Large intestine (tissue), 3 donors: Measurements from ENCODE around the gene UCN2. TPM values are rescaled to one million over a fixed set of nuclear protein-coding genes. Genes with fewer than 3 reads are reported as not detected.

Experiments used
- DNase-seq, 2 donors: peaks; one replicate each; pipeline versions ENCODE4 v3.0.0 to v3.0.0-alpha.2; 2013
- H3K27ac ChIP-seq: one replicate; pipeline ENCODE4 v1.5.1; 2013; ENCODE audit warnings: low read length
- H3K27me3 ChIP-seq: 2 replicates; pipeline ENCODE4 v1.6.1; 2013; ENCODE audit warnings: low read length; ENCODE audit not compliant: control insufficient read depth, insufficient read depth
- H3K36me3 ChIP-seq: 2 replicates; pipeline ENCODE4 v1.6.1; 2013; ENCODE audit warnings: low read length; ENCODE audit not compliant: control insufficient read depth, insufficient read depth
- H3K4me1 ChIP-seq: one replicate; pipeline ENCODE4 v1.6.1; 2013; ENCODE audit warnings: low read length; ENCODE audit not compliant: control insufficient read depth, insufficient read depth
- H3K4me3 ChIP-seq: one replicate; pipeline ENCODE4 v1.5.1; 2013; ENCODE audit warnings: low read length
- H3K9me3 ChIP-seq: one replicate; pipeline ENCODE4 v1.6.1; 2013; ENCODE audit warnings: mild to moderate bottlenecking, low read depth, low read length, moderate library complexity; ENCODE audit not compliant: control insufficient read depth
- WGBS: methylation state at CpG from one replicate; pipeline ENCODE4 v1.1.5; 2013; ENCODE audit warnings: low lambda C conversion rate; ENCODE audit not compliant: insufficient coverage; 5-methylcytosine and 5-hydroxymethylcytosine counted together
- polyA plus RNA-seq: library from polyadenylated mRNA; unstranded; fragments of 120-200 nt; gene quantifications from one replicate; pipeline ENCODE4 v1.2.1, GENCODE V29; 2013

The UCN2 gene
- polyA plus RNA-seq, 1 donor = 0.87 TPM

DNA sequence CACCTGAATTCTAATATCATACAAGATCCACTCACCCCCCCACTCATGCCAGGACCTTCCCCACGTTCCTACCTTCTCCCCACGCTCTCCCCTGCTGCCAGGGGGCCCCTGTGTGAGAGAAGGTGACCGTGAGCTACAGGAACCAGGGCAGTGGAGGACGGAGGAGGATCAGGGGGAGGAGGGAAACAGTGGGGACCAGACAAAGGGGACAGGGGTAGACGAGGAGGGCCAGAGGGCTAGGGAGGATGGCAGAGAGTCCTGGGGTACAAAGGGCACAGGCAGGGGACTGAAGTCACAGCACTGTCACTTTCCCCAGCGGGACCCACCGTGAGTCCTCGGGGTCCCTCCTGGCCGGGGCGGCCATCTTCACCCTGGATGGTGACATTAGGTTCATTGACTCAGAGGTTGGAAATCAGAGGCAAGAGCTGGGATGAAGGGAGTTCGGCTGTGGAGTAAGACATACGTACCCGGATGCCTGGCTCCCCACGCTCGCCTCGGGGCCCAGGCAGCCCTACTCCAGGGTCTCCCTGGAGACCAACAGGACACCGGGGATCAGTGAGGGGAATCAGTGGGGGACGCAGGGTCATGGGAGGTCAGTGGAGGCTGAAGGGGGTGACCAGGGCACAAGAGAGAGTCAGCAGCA, 6.3 kb upstream of the UCN2 start:
- WGBS = no CpG with 5 or more reads among the region's 18 CpGs
- Histone ChIP-seq H3K27me3 (no peaks in the 10 kb centered on the region), H3K27ac (no peak overlapping the region), H3K4me3 (no peak overlapping the region), H3K9me3 (no peaks in the 10 kb centered on the region), H3K36me3 (peaks cover 7% of the 10 kb centered on the region), H3K4me1 (peaks cover 15% of the 10 kb centered on the region)
- DNase-seq = no peak

DNA sequence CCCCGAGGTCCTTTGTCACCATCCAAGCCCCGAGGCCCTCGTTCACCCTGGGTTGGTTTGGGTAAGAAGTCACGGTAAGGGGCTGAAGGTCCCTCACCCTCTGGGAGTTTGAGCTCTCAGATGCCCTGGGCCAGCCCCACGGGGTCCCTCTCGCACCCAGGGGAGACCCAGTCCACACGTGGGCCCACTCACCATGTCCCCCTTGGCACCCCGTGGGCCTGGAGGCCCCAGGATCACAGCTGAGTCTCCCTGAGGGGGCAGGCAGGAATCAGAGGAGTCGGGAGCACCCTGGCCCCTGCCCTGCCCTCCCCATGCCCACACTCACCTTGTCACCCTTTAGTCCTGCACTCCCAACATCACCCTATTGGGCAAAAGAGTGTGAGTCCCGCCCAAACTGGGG, 5.8 kb upstream of the UCN2 start:
- peaks cover 7% of the 10 kb centered on the region for H3K36me3 ChIP-seq
- H3K27me3 ChIP-seq = no peaks in the 10 kb centered on the region
- no CpG with 5 or more reads among the region's 10 CpGs for WGBS
- peaks cover 15% of the 10 kb centered on the region for H3K4me1 ChIP-seq
- H3K4me3 ChIP-seq = no peak overlapping the region
- H3K9me3 ChIP-seq = no peaks in the 10 kb centered on the region
- DNase-seq = no peak
- no peak overlapping the region for H3K27ac ChIP-seq

DNA sequence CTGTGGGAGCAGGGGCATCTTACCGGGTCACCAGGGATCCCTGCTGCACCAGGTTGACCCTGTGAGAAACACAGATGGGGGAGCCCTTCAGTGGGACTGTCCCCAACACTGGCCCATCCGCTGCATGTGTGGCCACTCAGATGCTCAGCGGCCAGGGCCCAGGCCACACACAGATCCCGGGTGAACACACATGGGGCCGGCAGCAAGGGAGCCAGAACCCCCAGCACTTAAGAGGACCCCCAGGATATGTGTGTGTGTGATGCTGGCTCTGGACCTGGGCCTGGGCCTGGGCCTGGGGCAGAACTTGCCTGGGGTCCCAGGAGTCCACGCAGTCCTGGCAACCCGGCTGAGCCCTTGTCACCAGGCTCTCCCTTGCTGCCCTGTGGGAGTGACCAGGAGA, 4.9 kb upstream of the UCN2 start:
- no peak overlapping the region for H3K27ac ChIP-seq
- no peaks in the 10 kb centered on the region for H3K27me3 ChIP-seq
- peaks cover 15% of the 10 kb centered on the region for H3K4me1 ChIP-seq
- no peak overlapping the region for H3K4me3 ChIP-seq
- WGBS = no CpG with 5 or more reads among the region's 7 CpGs
- peaks cover 7% of the 10 kb centered on the region for H3K36me3 ChIP-seq
- H3K9me3 ChIP-seq = no peaks in the 10 kb centered on the region
- DNase-seq = no peak

DNA sequence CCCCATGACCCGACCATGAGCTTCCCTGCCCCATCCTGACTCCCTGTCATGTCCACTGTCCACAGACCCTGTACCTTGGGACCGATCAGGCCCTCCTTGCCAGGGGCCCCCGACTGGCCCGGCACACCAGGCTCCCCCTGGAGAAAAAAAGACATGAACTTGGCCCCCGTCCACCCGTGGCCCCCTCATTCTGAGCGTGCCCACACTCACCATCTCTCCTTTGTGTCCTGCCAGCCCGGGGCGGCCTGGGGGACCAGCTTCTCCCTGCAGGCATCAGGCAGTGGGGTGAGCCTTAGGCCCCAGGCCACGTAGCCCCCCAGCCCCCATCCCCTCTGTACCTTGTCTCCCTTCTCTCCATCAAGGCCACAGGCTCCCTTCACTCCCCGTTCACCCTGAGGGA, 3.9 kb upstream of the UCN2 start:
- no peak for DNase-seq
- no CpG with 5 or more reads among the region's 11 CpGs for WGBS
- H3K36me3 ChIP-seq = peaks cover 7% of the 10 kb centered on the region
- H3K27me3 ChIP-seq = no peaks in the 10 kb centered on the region
- H3K4me3 ChIP-seq = no peak overlapping the region
- no peaks in the 10 kb centered on the region for H3K9me3 ChIP-seq
- H3K27ac ChIP-seq = no peak overlapping the region
- H3K4me1 ChIP-seq = peaks cover 8% of the 10 kb centered on the region

DNA sequence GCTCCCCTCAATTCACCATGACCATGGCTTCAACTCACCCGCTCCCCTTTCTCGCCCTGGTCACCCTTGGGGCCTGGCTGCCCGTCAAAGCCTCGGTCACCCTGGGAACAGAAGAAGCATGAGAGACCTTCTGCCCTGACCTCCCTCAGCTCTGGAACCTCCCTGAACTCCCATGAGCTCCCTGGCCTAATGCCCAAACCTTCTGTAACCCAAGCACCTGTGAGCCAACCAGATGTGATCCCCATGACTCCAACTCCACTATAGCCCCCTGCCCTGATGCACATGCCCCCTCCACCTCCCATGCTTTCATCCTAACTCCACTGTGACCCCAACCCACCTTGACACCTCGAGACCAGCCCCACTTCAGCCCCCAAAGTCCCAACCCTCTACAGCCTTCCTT, 3.5 kb upstream of the UCN2 start:
- Histone ChIP-seq H3K9me3 (no peaks in the 10 kb centered on the region), H3K4me3 (no peak overlapping the region), H3K4me1 (peaks cover 4% of the 10 kb centered on the region), H3K36me3 (peaks cover 7% of the 10 kb centered on the region), H3K27ac (no peak overlapping the region), H3K27me3 (no peaks in the 10 kb centered on the region)
- WGBS = no CpG with 5 or more reads among the region's 5 CpGs
- no peak for DNase-seq

DNA sequence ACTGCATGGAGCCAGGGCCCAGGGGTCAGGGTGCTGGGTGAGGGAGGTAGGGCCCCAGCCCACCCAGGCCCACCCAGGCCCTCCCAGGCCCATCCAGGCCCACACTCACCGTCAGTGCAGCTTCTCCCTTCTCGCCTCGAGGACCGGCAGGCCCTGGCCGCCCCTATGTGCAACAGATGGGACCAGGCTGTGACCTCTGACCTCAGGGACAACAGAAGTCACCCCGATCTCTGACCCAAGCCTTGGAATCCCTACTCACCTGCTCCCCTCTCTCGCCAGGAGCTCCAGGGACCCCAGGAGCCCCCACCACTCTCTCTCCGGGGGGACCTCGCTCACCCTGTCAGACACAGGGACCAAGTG, 2.8 kb upstream of the UCN2 start:
- H3K27me3 ChIP-seq = no peaks in the 10 kb centered on the region
- no peak overlapping the region for H3K27ac ChIP-seq
- no peaks in the 10 kb centered on the region for H3K4me1 ChIP-seq
- no peak overlapping the region for H3K4me3 ChIP-seq
- H3K36me3 ChIP-seq = peaks cover 7% of the 10 kb centered on the region
- no peak for DNase-seq
- WGBS = no CpG with 5 or more reads among the region's 9 CpGs
- H3K9me3 ChIP-seq = no peaks in the 10 kb centered on the region

DNA sequence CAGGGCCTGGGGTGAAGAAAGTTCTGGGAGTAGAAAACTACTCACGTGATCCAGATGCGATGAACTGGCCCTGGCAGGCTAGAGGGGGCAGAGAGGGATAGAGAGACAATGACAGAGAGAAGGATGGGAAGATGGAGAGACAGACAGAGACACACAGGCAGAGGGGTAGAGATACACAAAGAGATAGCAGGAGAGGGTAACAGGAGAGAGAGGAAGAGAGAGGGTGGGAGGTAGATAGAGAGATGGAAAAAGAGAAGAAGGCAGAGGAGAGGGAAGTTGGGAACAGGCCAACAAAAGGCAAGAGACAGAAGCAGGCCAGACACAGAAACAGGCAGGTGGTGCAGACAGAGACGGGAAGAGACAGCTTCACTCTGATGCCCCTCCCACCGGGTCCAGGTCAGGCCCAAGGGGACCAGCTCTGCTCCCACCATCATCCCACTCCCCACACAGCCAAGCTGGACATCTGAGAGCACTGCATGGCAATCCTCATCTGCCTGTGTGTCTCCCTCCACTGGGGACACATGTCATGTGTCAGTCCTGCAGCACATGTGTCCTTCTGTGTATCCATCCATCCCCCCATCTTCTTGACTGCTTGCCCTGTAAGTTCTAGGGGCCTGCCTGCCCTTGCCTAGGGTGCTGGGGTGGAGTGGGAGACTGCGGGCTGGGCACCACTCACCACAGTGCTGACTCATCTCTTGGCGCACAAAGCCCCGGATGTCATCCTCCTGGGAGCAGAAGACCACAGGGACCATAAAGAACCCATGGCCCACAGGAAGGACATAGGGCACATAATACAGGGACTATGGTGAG, 2.2 kb upstream of the UCN2 start:
- WGBS = 60% methylated on average over 1 of the region's 7 CpGs
- DNase-seq = no peak
- H3K36me3 ChIP-seq = peaks cover 7% of the 10 kb centered on the region

DNA sequence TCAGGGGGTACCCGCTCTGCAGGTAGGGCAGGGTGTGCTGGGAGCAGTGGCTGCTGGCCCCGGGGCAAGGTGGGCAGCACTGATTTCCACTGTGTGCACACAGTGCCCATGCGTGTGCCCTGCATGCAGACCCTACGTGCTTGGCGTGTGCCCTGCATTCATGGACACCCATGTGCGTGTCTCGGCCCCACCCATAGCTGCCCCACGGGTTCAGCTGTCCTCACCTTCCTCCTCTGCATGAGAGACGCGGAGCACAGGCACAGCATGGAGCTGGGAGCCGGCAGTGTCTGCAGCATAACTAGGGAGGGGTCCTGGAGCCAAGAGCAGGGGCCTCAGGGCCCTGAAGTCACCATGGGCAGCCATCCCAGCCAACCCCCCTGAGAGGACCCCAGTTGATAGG, 1.6 kb upstream of the UCN2 start:
- Histone ChIP-seq H3K9me3 (no peaks in the 10 kb centered on the region), H3K4me1 (peaks cover 2% of the 10 kb centered on the region), H3K27me3 (no peaks in the 10 kb centered on the region), H3K4me3 (no peak overlapping the region), H3K27ac (no peak overlapping the region), H3K36me3 (peaks cover 7% of the 10 kb centered on the region)
- DNase-seq = no peak
- WGBS = no CpG with 5 or more reads among the region's 11 CpGs

More for the DNA sequence above, 2.2 kb upstream of the UCN2 start:
- H3K9me3 ChIP-seq = no peaks in the 10 kb centered on the region
- no peaks in the 10 kb centered on the region for H3K27me3 ChIP-seq
- H3K4me3 ChIP-seq = no peak overlapping the region
- H3K4me1 ChIP-seq = peaks cover 2% of the 10 kb centered on the region
- no peak overlapping the region for H3K27ac ChIP-seq

DNA sequence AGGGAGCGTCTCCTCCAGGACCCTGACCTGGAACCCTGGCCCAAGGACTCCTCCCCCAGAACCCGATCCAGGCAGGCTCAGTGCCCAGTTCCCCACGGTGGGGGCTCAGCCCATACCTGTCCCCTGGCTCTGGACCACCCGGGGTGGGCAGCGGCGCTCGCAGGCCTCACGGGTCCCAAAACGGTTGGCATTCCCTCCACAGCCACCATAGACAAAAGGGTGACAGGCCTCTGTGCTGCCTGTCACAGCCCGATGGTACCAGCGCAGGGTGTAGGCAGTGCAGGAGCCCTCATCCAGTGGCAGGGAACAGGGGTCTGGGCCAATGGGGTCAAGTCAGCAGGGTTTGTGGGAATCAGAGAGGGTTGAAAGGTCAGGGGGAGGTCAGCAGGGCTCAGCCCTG, 1.1 kb upstream of the UCN2 start:
- Histone ChIP-seq H3K27me3 (no peaks in the 10 kb centered on the region), H3K27ac (no peak overlapping the region), H3K36me3 (peaks cover 4% of the 10 kb centered on the region), H3K4me1 (peaks cover 2% of the 10 kb centered on the region), H3K9me3 (no peaks in the 10 kb centered on the region), H3K4me3 (no peak overlapping the region)
- no CpG with 5 or more reads among the region's 11 CpGs for WGBS
- no peak for DNase-seq

DNA sequence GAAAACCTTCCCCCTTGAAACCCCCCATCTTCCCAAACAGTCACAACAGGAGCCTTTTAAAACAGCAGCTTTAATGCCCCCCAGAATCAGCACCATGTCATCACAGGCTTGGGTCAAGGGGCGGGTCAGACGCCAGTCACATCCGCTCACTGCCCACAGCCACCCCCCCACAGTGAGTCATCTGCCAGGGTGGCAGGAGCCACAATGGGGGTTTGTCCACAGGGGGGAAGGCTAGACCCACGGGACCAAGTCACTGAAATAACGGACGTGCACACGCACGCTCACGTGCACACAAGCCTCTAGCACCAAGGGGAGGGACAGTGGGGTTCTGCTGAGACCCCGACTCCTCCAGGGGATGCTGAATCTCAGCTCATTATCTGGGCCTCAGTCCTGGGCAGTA, 441 bp upstream of the UCN2 start:
- Histone ChIP-seq H3K27ac (no peak overlapping the region), H3K4me1 (peaks cover 2% of the 10 kb centered on the region), H3K9me3 (no peaks in the 10 kb centered on the region), H3K36me3 (peaks cover 4% of the 10 kb centered on the region), H3K4me3 (no peak overlapping the region), H3K27me3 (no peaks in the 10 kb centered on the region)
- WGBS = no CpG with 5 or more reads among the region's 10 CpGs
- DNase-seq = no peak
